Neural cell (in vitro differentiated cells): ENCODE measurements around the gene PTPRK. TPM values are rescaled to one million over a fixed set of nuclear protein-coding genes. Genes with fewer than 3 reads are reported as not detected.

Source experiments
- H2AFZ ChIP-seq: fragments of 200-600, 300-800 bp; sonication (generic), shearing (Covaris generic); 2 replicates; pipeline ENCODE4 v1.6.0; 2014; ENCODE audit warnings: low read depth, mild to moderate bottlenecking, antibody characterized with exemption, low read length, moderate library complexity
- H3F3A ChIP-seq: fragments of 200-600 bp; shearing (Covaris generic); 2 replicates; pipeline ENCODE4 v1.6.1; 2016; ENCODE audit warnings: mild to moderate bottlenecking, moderate library complexity, mixed read lengths, antibody characterized with exemption, low read length; ENCODE audit not compliant: insufficient read depth, poor library complexity, severe bottlenecking
- H3K27ac ChIP-seq: fragments of 200-600, 300-800 bp; sonication (generic), shearing (Covaris generic); 2 replicates; pipeline ENCODE4 v1.5.1; 2014; ENCODE audit warnings: mild to moderate bottlenecking, low read length, moderate library complexity
- H3K27me3 ChIP-seq: fragments of 300-800, 200-600 bp; sonication (generic), shearing (Covaris generic); 2 replicates; pipeline ENCODE4 v1.6.0; 2014; ENCODE audit warnings: mild to moderate bottlenecking, low read depth, low read length, moderate library complexity; ENCODE audit not compliant: insufficient read depth
- H3K36me3 ChIP-seq: fragments of 300-800, 200-600 bp; sonication (generic), shearing (Covaris generic); 2 replicates; pipeline ENCODE4 v1.5.1; 2014; ENCODE audit warnings: mild to moderate bottlenecking, antibody characterized with exemption, low read length, moderate library complexity; ENCODE audit not compliant: insufficient read depth
- H3K4me2 ChIP-seq: fragments of 300-800, 200-600 bp; sonication (generic), shearing (Covaris generic); 2 replicates; pipeline ENCODE4 v1.6.0; 2014; ENCODE audit warnings: mild to moderate bottlenecking, low read length
- H3K4me3 ChIP-seq: fragments of 300-800, 200-600 bp; sonication (generic), shearing (Covaris generic); 2 replicates; pipeline ENCODE4 v1.5.1; 2014; ENCODE audit warnings: mild to moderate bottlenecking, low read length, moderate library complexity
- H3K79me2 ChIP-seq: fragments of 200-600 bp; shearing (Covaris generic); replicated peaks from 2 replicates; pipeline ENCODE4 v1.6.0; 2014; ENCODE audit warnings: mild to moderate bottlenecking, low read length, moderate library complexity; ENCODE audit not compliant: insufficient read depth
- H3K9ac ChIP-seq: fragments of 300-800, 200-600 bp; sonication (generic), shearing (Covaris generic); 2 replicates; pipeline ENCODE4 v1.6.1; 2016; ENCODE audit warnings: mild to moderate bottlenecking, low read length, mixed read lengths
- H3K9me2 ChIP-seq: fragments of 200-600 bp; shearing (Covaris generic); 2 replicates; pipeline ENCODE4 v1.6.1; 2016; ENCODE audit warnings: mild to moderate bottlenecking, low read length, mixed read lengths; ENCODE audit not compliant: insufficient read depth
- H3K9me3 ChIP-seq: fragments of 200-600, 300-800 bp; sonication (generic), shearing (Covaris generic); 2 replicates; pipeline ENCODE4 v1.6.1; 2016; ENCODE audit warnings: mild to moderate bottlenecking, mixed run types, low read length, moderate library complexity, mixed read lengths
- H4K20me1 ChIP-seq: fragments of 200-600 bp; shearing (Covaris generic); 2 replicates; pipeline ENCODE4 v1.6.1; 2016; ENCODE audit warnings: mild to moderate bottlenecking, mixed run types; ENCODE audit not compliant: insufficient read depth
- EP300 ChIP-seq: fragments of 450-650 bp; conservative IDR thresholded peaks from 2 replicates; pipeline ENCODE4 v1.6.1; 2014; ENCODE audit warnings: antibody characterized with exemption, mild to moderate bottlenecking, moderate library complexity; ENCODE audit not compliant: poor library complexity, severe bottlenecking
- EZH2 ChIP-seq: fragments of 200-600, 300-800 bp; shearing (Covaris generic), sonication (generic); IDR thresholded peaks from 2 replicates; pipeline ENCODE4 v1.6.1; 2014; ENCODE audit warnings: antibody characterized with exemption, low read length, borderline replicate concordance, mild to moderate bottlenecking; ENCODE audit not compliant: insufficient read depth, poor library complexity, severe bottlenecking
- MXI1 ChIP-seq: fragments of 450-650 bp; conservative IDR thresholded peaks from 2 replicates; pipeline ENCODE4 v1.6.1; 2014; ENCODE audit warnings: antibody characterized with exemption, mild to moderate bottlenecking; ENCODE audit not compliant: poor library complexity, severe bottlenecking
- POLR2AphosphoS5 ChIP-seq: IDR thresholded peaks from 2 replicates; pipeline ENCODE4 v1.6.1; 2012
- RAD21 ChIP-seq: fragments of 450-650 bp; conservative IDR thresholded peaks from 2 replicates; pipeline ENCODE4 v1.6.1; 2014; ENCODE audit warnings: antibody characterized with exemption, mild to moderate bottlenecking, moderate library complexity
- SMC3 ChIP-seq: fragments of 450-650 bp; conservative IDR thresholded peaks from 2 replicates; pipeline ENCODE4 v1.6.1; 2014; ENCODE audit warnings: antibody characterized with exemption, mild to moderate bottlenecking, moderate library complexity; ENCODE audit not compliant: poor library complexity
- TAF1 ChIP-seq: IDR thresholded peaks from 2 replicates; pipeline ENCODE4 v1.6.1; 2012; ENCODE audit warnings: low read depth
- polyA plus RNA-seq: library from polyadenylated mRNA; depleted of rRNA; stranded (reverse); fragments of >200 nt; gene quantifications from 2 replicates; pipeline ENCODE4 v1.2.3, GENCODE V29; 2014
- TF ChIP-seq, protein P1 (sequence below): fragments of 450-650 bp; IDR thresholded peaks from 2 replicates; pipeline ENCODE4 v1.5.1; 2014; ENCODE audit warnings: antibody characterized with exemption, mild to moderate bottlenecking, moderate library complexity; ENCODE audit not compliant: poor library complexity, severe bottlenecking
- TF ChIP-seq, protein P2 (sequence below): IDR thresholded peaks from 2 replicates; pipeline ENCODE4 v1.6.1; 2012; ENCODE audit warnings: borderline replicate concordance

Gene PTPRK
- polyA plus RNA-seq, 1 donor from 2014 or later = 10.4 TPM

- Histone ChIP-seq H3K9ac (no peak overlapping the region), H3K27ac (no peak overlapping the region), H4K20me1 (no peaks in the 10 kb centered on the region), H3K27me3 (no peaks in the 10 kb centered on the region), H3K4me2 (no peak overlapping the region), H3K36me3 (no peaks in the 10 kb centered on the region), H3K9me3 (no peaks in the 10 kb centered on the region), H2AFZ (no peak overlapping the region), H3K9me2 (no peaks in the 10 kb centered on the region), H3K4me3 (no peak overlapping the region), H3K79me2 (no peaks in the 10 kb centered on the region), H3F3A (no peaks in the 10 kb centered on the region)
- TF ChIP-seq EZH2 (no peak), POLR2AphosphoS5 (no peak), SMC3 (no peak), MXI1 (no peak)
- TF ChIP-seq, protein P1, sequence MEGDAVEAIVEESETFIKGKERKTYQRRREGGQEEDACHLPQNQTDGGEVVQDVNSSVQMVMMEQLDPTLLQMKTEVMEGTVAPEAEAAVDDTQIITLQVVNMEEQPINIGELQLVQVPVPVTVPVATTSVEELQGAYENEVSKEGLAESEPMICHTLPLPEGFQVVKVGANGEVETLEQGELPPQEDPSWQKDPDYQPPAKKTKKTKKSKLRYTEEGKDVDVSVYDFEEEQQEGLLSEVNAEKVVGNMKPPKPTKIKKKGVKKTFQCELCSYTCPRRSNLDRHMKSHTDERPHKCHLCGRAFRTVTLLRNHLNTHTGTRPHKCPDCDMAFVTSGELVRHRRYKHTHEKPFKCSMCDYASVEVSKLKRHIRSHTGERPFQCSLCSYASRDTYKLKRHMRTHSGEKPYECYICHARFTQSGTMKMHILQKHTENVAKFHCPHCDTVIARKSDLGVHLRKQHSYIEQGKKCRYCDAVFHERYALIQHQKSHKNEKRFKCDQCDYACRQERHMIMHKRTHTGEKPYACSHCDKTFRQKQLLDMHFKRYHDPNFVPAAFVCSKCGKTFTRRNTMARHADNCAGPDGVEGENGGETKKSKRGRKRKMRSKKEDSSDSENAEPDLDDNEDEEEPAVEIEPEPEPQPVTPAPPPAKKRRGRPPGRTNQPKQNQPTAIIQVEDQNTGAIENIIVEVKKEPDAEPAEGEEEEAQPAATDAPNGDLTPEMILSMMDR = no peak
- TF ChIP-seq, protein P2, sequence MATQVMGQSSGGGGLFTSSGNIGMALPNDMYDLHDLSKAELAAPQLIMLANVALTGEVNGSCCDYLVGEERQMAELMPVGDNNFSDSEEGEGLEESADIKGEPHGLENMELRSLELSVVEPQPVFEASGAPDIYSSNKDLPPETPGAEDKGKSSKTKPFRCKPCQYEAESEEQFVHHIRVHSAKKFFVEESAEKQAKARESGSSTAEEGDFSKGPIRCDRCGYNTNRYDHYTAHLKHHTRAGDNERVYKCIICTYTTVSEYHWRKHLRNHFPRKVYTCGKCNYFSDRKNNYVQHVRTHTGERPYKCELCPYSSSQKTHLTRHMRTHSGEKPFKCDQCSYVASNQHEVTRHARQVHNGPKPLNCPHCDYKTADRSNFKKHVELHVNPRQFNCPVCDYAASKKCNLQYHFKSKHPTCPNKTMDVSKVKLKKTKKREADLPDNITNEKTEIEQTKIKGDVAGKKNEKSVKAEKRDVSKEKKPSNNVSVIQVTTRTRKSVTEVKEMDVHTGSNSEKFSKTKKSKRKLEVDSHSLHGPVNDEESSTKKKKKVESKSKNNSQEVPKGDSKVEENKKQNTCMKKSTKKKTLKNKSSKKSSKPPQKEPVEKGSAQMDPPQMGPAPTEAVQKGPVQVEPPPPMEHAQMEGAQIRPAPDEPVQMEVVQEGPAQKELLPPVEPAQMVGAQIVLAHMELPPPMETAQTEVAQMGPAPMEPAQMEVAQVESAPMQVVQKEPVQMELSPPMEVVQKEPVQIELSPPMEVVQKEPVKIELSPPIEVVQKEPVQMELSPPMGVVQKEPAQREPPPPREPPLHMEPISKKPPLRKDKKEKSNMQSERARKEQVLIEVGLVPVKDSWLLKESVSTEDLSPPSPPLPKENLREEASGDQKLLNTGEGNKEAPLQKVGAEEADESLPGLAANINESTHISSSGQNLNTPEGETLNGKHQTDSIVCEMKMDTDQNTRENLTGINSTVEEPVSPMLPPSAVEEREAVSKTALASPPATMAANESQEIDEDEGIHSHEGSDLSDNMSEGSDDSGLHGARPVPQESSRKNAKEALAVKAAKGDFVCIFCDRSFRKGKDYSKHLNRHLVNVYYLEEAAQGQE = no peak
Observed at GRCh38 chr6:128432394-128432793, 88.0 kb downstream of the PTPRK start.

DNA sequence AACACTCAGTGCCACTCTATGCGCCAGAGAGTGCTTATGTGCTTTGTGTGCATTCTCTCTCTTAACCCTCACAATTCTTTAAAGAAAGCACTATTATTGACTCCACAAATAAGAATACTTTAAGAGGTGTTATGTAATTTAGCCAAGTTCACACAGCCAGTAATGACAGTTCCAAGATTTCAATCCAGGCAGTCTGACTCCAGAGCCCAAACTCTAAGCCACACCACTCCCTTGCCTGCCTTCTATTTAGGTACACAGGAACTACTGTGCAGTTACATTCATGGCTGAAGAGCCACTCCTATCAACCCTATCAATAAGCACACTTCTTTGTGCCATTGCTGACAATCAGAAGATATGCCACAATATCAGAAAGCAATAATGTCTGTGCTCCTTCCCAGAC lies 93.3 kb downstream of the PTPRK start:
- Histone ChIP-seq H3K9me2 (no peaks in the 10 kb centered on the region), H3K4me3 (no peak overlapping the region), H3K79me2 (no peaks in the 10 kb centered on the region), H3K9me3 (no peaks in the 10 kb centered on the region), H3K9ac (no peak overlapping the region), H3K27ac (no peak overlapping the region), H3F3A (no peaks in the 10 kb centered on the region), H4K20me1 (no peaks in the 10 kb centered on the region), H3K36me3 (no peaks in the 10 kb centered on the region), H2AFZ (no peak overlapping the region), H3K27me3 (no peaks in the 10 kb centered on the region), H3K4me2 (no peak overlapping the region)
- TF ChIP-seq MXI1 (no peak), RAD21 (no peak), SMC3 (no peak), TAF1 (no peak), POLR2AphosphoS5 (no peak), EP300 (no peak), EZH2 (no peak)
- TF ChIP-seq, protein P2 = no peak
- TF ChIP-seq, protein P1 = no peak
